ENCODE results near the gene ZNF664.

DNA sequence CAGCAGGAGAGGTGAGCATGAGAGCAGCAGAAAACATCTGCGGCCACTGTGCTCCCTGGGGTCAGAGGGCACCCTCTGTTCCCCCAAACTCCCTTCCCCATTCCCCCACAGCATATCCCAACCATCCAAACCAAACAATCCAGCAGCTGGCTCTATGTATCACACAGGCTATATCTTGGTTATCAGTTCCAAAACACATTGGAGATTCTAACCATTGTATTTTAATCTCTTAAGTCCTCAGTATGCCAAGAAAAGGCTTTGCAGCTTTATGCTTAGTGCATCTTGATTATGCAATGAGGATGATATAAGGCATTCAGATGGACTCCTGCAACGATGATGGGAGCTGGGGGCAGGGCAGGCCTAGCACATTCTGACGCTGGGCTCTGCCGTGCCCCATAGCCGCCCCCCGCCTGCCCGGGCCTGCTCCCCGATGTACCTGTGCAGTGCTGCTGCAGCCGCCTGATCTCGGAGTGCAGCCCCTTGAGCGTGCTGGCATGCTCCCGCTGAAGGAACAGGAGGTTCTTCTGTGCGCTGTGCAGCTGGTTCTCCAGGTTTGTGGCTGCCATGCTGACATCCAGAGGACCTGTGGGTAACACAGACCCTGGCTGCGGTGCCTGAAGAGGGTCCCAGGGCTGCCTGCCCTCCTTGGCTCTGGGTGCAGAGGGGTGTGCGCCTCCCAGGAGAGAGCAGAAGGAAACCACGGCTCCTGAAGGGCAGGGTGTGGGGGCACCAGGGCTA lies 29.9 kb upstream of the ZNF664 start:
- TF ChIP-seq POLR2AphosphoS5 (IDR thresholded peaks at IDR 0.05) (no peak), POLR2A (IDR thresholded peaks at IDR 0.05) (no peak)
- TF ChIP-seq, protein P1, sequence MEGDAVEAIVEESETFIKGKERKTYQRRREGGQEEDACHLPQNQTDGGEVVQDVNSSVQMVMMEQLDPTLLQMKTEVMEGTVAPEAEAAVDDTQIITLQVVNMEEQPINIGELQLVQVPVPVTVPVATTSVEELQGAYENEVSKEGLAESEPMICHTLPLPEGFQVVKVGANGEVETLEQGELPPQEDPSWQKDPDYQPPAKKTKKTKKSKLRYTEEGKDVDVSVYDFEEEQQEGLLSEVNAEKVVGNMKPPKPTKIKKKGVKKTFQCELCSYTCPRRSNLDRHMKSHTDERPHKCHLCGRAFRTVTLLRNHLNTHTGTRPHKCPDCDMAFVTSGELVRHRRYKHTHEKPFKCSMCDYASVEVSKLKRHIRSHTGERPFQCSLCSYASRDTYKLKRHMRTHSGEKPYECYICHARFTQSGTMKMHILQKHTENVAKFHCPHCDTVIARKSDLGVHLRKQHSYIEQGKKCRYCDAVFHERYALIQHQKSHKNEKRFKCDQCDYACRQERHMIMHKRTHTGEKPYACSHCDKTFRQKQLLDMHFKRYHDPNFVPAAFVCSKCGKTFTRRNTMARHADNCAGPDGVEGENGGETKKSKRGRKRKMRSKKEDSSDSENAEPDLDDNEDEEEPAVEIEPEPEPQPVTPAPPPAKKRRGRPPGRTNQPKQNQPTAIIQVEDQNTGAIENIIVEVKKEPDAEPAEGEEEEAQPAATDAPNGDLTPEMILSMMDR (IDR thresholded peaks at IDR 0.05) = no peak
